HEK293 (cell line): ENCODE measurements around the gene ULBP2.
A peak's percentile ranks its signal among the peaks of the same experiment; 100 is the strongest.

Experiments used
- CTCF ChIA-PET: fragments of 350-600 bp; formaldehyde crosslinking; extraction: SDS; loops from one replicate; lab custom pipeline; 2021; ENCODE audit warnings: antibody characterized with exemption; lab: Yijun Ruan, JAX
- POLR2A ChIA-PET: fragments of 300-600 bp; formaldehyde crosslinking; extraction: SDS; loops from one replicate; lab custom pipeline; 2020; ENCODE audit warnings: antibody characterized with exemption, inconsistent platforms; lab: Yijun Ruan, JAX
- H3K27ac ChIP-seq: fragments of 200-500 bp; sonication (Bioruptor generic); 2 replicates; pipeline ENCODE4 v1.5.1; 2014; ENCODE audit warnings: low read depth, low read length, control low read depth, inconsistent platforms; ENCODE audit errors: extremely low read depth
- H3K36me3 ChIP-seq, 2 experiments: fragments of 200-500 bp in 1 of 2; sonication (Bioruptor generic) in 1 of 2; 1 replicate in 1 of 2; 2 replicates in 1 of 2; pipeline ENCODE4 v1.5.1; 2014 to 2017; ENCODE audit warnings: inconsistent platforms in 2 of 2, low read length in 2 of 2; ENCODE audit not compliant: control insufficient read depth in 2 of 2, insufficient read depth in 1 of 2
- H3K4me1 ChIP-seq: fragments of 200-500 bp; sonication (Bioruptor generic); 2 replicates; pipeline ENCODE4 v1.5.1; 2014; ENCODE audit warnings: mild to moderate bottlenecking, low read length, inconsistent platforms; ENCODE audit not compliant: control insufficient read depth, insufficient read depth
- H3K4me3 ChIP-seq: 2 replicates; pipeline ENCODE4 v1.5.1; 2011; ENCODE audit warnings: low read depth, mild to moderate bottlenecking, control low read depth, low read length, moderate library complexity
- H3K9me3 ChIP-seq: fragments of 200-500 bp; sonication (Bioruptor generic); 2 replicates; pipeline ENCODE4 v1.5.1; 2014; ENCODE audit warnings: low read depth, low read length, inconsistent platforms; ENCODE audit not compliant: control insufficient read depth, insufficient read depth
- GLIS1 ChIP-seq: fragments of 450-650 bp; formaldehyde crosslinking; IDR thresholded peaks from 2 replicates; pipeline ENCODE4 v1.5.1; 2016; ENCODE audit warnings: missing biosample characterization, missing genetic modification characterization
- MEIS1 ChIP-seq: sonication (generic); formaldehyde crosslinking; IDR thresholded peaks from 2 replicates; pipeline ENCODE4 v1.8.1; 2022; ENCODE audit warnings: missing genetic modification reagents, mild to moderate bottlenecking, borderline replicate concordance
- PRDM10 ChIP-seq: fragments of 450-650 bp; formaldehyde crosslinking; IDR thresholded peaks from 2 replicates; pipeline ENCODE4 v1.5.1; 2016; ENCODE audit warnings: missing biosample characterization, missing genetic modification characterization
- PRDM4 ChIP-seq: fragments of 450-650 bp; formaldehyde crosslinking; IDR thresholded peaks from 2 replicates; pipeline ENCODE4 v1.5.1; 2017; ENCODE audit warnings: missing biosample characterization, missing genetic modification characterization
- TSHZ1 ChIP-seq: fragments of 450-650 bp; formaldehyde crosslinking; IDR thresholded peaks from 2 replicates; pipeline ENCODE4 v1.5.1; 2016; ENCODE audit warnings: missing biosample characterization, missing genetic modification characterization, borderline replicate concordance
- WT1 ChIP-seq: fragments of 450-650 bp; formaldehyde crosslinking; IDR thresholded peaks from 2 replicates; pipeline ENCODE4 v1.5.1; 2016; ENCODE audit warnings: missing biosample characterization, missing genetic modification characterization
- ZNF133 ChIP-seq: fragments of 450-650 bp; formaldehyde crosslinking; IDR thresholded peaks from 2 replicates; pipeline ENCODE4 v1.5.1; 2016; ENCODE audit warnings: missing biosample characterization, missing genetic modification characterization
- ZNF23 ChIP-seq: fragments of 450-650 bp; formaldehyde crosslinking; IDR thresholded peaks from 2 replicates; pipeline ENCODE4 v1.5.1; 2016; ENCODE audit warnings: missing biosample characterization, missing genetic modification characterization, borderline replicate concordance
- ZNF24 ChIP-seq: fragments of 450-650 bp; formaldehyde crosslinking; IDR thresholded peaks from 2 replicates; pipeline ENCODE4 v1.5.1; 2016; ENCODE audit warnings: missing biosample characterization, missing genetic modification characterization
- ZNF266 ChIP-seq: fragments of 450-650 bp; formaldehyde crosslinking; IDR thresholded peaks from 2 replicates; pipeline ENCODE4 v1.5.1; 2016; ENCODE audit warnings: missing biosample characterization, missing genetic modification characterization, low read depth
- ZNF335 ChIP-seq: fragments of 450-650 bp; formaldehyde crosslinking; conservative IDR thresholded peaks from 2 replicates; pipeline ENCODE4 v1.5.1; 2016; ENCODE audit warnings: missing biosample characterization, missing genetic modification characterization
- ZNF341 ChIP-seq: fragments of 450-650 bp; formaldehyde crosslinking; IDR thresholded peaks from 2 replicates; pipeline ENCODE4; 2016; ENCODE audit warnings: low read depth, missing biosample characterization, missing genetic modification characterization
- ZNF621 ChIP-seq: fragments of 450-650 bp; formaldehyde crosslinking; IDR thresholded peaks from 2 replicates; pipeline ENCODE4 v1.5.1; 2017; ENCODE audit warnings: missing biosample characterization, missing genetic modification characterization
- ZNF654 ChIP-seq: fragments of 450-650 bp; formaldehyde crosslinking; IDR thresholded peaks from 2 replicates; pipeline ENCODE4 v1.5.1; 2016; ENCODE audit warnings: low read depth, missing biosample characterization, missing genetic modification characterization
- ZNF747 ChIP-seq: fragments of 450-650 bp; formaldehyde crosslinking; IDR thresholded peaks from 2 replicates; pipeline ENCODE4 v1.5.1; 2016; ENCODE audit warnings: missing biosample characterization, missing genetic modification characterization
- ZNF777 ChIP-seq: fragments of 450-650 bp; formaldehyde crosslinking; IDR thresholded peaks from 2 replicates; pipeline ENCODE4 v1.5.1; 2017; ENCODE audit warnings: missing biosample characterization, missing genetic modification characterization, borderline replicate concordance
- TF ChIP-seq, protein P1 (sequence below): fragments of 450-650 bp; formaldehyde crosslinking; IDR thresholded peaks from 2 replicates; pipeline ENCODE4 v1.5.1; 2017; ENCODE audit warnings: missing biosample characterization, missing genetic modification characterization
- TF ChIP-seq, protein P2 (sequence below): sonication (generic); formaldehyde crosslinking; IDR thresholded peaks from 2 replicates; pipeline ENCODE4 v1.8.1; 2022; ENCODE audit warnings: mild to moderate bottlenecking, moderate library complexity, missing genetic modification reagents
- TF ChIP-seq, protein P3 (sequence below): fragments of 450-650 bp; formaldehyde crosslinking; IDR thresholded peaks from 2 replicates; pipeline ENCODE4 v1.5.1; 2016; ENCODE audit warnings: missing biosample characterization, missing genetic modification characterization

The ULBP2 gene

GRCh38 chr6:149990212-149990660, 48.4 kb downstream of the ULBP2 start (continued):
- TF ChIP-seq ZNF777, result peak; percentile 27; the same call in 1 of the 2 replicates
- TF ChIP-seq ZNF133 (tag by site-specific recombination), result no peak
- TF ChIP-seq MEIS1, result no peak
- no peak for TF ChIP-seq PRDM10 (tag by site-specific recombination)
- peak; percentile 20 for TF ChIP-seq ZNF335

- Histone ChIP-seq H3K9me3 (no peaks in the 10 kb centered on the region), H3K4me3 (peak overlapping the region; percentile 47), H3K27ac (no peak overlapping the region), H3K4me1 (peaks cover 6% of the 10 kb centered on the region), H3K36me3 (no peaks in the 10 kb centered on the region)
- ChIA-PET CTCF (interaction anchor here (0.5 to 1.6 kb wide), 9 partner anchors 16 to 888 kb away, joined by 3 to 7 read pairs (median 3); partner anchors contain the start of gene ULBP1), POLR2A (interaction anchor here (0.8 to 2.8 kb wide), 2 partner anchors 27 to 78 kb away, joined by 4 to 11 read pairs; partner anchors contain the start of genes ULBP1 and ULBP3)
- TF ChIP-seq GLIS1 (tag by site-specific recombination) (peak; percentile 78), ZNF266 (tag by site-specific recombination) (no peak), ZNF341 (tag by site-specific recombination) (peak; percentile 26), ZNF24 (tag by site-specific recombination) (no peak), PRDM4 (tag by site-specific recombination) (no peak), WT1 (tag by site-specific recombination) (no peak), ZNF654 (tag by site-specific recombination) (no peak), TSHZ1 (tag by site-specific recombination) (no peak), ZNF747 (no peak), ZNF621 (tag by site-specific recombination) (no peak), ZNF23 (tag by site-specific recombination) (no peak)
- TF ChIP-seq, protein P1, sequence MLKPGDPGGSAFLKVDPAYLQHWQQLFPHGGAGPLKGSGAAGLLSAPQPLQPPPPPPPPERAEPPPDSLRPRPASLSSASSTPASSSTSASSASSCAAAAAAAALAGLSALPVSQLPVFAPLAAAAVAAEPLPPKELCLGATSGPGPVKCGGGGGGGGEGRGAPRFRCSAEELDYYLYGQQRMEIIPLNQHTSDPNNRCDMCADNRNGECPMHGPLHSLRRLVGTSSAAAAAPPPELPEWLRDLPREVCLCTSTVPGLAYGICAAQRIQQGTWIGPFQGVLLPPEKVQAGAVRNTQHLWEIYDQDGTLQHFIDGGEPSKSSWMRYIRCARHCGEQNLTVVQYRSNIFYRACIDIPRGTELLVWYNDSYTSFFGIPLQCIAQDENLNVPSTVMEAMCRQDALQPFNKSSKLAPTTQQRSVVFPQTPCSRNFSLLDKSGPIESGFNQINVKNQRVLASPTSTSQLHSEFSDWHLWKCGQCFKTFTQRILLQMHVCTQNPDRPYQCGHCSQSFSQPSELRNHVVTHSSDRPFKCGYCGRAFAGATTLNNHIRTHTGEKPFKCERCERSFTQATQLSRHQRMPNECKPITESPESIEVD (tag by site-specific recombination), result no peak
- TF ChIP-seq, protein P2, sequence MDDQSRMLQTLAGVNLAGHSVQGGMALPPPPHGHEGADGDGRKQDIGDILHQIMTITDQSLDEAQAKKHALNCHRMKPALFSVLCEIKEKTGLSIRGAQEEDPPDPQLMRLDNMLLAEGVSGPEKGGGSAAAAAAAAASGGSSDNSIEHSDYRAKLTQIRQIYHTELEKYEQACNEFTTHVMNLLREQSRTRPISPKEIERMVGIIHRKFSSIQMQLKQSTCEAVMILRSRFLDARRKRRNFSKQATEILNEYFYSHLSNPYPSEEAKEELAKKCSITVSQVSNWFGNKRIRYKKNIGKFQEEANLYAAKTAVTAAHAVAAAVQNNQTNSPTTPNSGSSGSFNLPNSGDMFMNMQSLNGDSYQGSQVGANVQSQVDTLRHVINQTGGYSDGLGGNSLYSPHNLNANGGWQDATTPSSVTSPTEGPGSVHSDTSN, result peak; percentile 73; the same call in 1 of the 2 replicates
- TF ChIP-seq, protein P3, sequence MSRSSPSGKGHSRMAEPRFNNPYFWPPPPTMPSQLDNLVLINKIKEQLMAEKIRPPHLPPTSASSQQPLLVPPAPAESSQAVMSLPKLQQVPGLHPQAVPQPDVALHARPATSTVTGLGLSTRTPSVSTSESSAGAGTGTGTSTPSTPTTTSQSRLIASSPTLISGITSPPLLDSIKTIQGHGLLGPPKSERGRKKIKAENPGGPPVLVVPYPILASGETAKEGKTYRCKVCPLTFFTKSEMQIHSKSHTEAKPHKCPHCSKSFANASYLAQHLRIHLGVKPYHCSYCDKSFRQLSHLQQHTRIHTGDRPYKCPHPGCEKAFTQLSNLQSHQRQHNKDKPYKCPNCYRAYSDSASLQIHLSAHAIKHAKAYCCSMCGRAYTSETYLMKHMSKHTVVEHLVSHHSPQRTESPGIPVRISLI (tag by site-specific recombination), result no peak
These were observed 49.1 kb downstream of the ULBP2 start for GRCh38 chr6:149990661-149991471.
